Hepatocyte (in vitro differentiated cells): ENCODE measurements around the gene MUCL3. TPM values are rescaled to one million over a fixed set of nuclear protein-coding genes. Genes with fewer than 3 reads are reported as not detected.

Experiments used
- DNase-seq: peaks from one replicate; pipeline ENCODE4 v3.0.0-alpha.2; 2016; ENCODE audit warnings: low spot score
- H2AFZ ChIP-seq: fragments of 200-600 bp; sonication (generic); 2 replicates; pipeline ENCODE4 v1.6.0; 2016; ENCODE audit warnings: antibody characterized with exemption, mild to moderate bottlenecking
- H3K27ac ChIP-seq: fragments of 200-600 bp; sonication (generic); 2 replicates; pipeline ENCODE4 v1.5.1; 2016; ENCODE audit warnings: mild to moderate bottlenecking
- H3K27me3 ChIP-seq: fragments of 200-600 bp; sonication (generic); 2 replicates; pipeline ENCODE4 v1.6.1; 2016
- H3K36me3 ChIP-seq: fragments of 200-600 bp; sonication (generic); replicated peaks from 2 replicates; pipeline ENCODE4 v1.5.1; 2016; ENCODE audit warnings: low read depth; ENCODE audit not compliant: insufficient read depth
- H3K4me1 ChIP-seq: fragments of 200-600 bp; sonication (generic); 2 replicates; pipeline ENCODE4 v1.5.1; 2016; ENCODE audit warnings: mild to moderate bottlenecking, moderate library complexity; ENCODE audit not compliant: insufficient read depth
- H3K4me2 ChIP-seq: fragments of 200-600 bp; sonication (generic); 2 replicates; pipeline ENCODE4 v1.6.0; 2016
- H3K4me3 ChIP-seq: fragments of 200-600 bp; sonication (generic); 2 replicates; pipeline ENCODE4 v1.5.1; 2016; ENCODE audit warnings: mild to moderate bottlenecking
- H3K79me2 ChIP-seq: fragments of 200-600 bp; sonication (generic); 2 replicates; pipeline ENCODE4 v1.6.0; 2017; ENCODE audit warnings: mild to moderate bottlenecking
- H3K9me2 ChIP-seq: fragments of 200-600 bp; sonication (generic); replicated peaks from 2 replicates; pipeline ENCODE4 v1.6.0; 2017; ENCODE audit warnings: mild to moderate bottlenecking; ENCODE audit not compliant: insufficient read depth
- H3K9me3 ChIP-seq: fragments of 200-600 bp; sonication (generic); 2 replicates; pipeline ENCODE4 v1.5.1; 2016; ENCODE audit warnings: low read depth, mild to moderate bottlenecking
- H4K20me1 ChIP-seq: fragments of 200-600 bp; sonication (generic); 2 replicates; pipeline ENCODE4 v1.6.0; 2016; ENCODE audit warnings: mild to moderate bottlenecking; ENCODE audit not compliant: insufficient read depth, poor library complexity, severe bottlenecking
- CTCF ChIP-seq: fragments of 200-600 bp; sonication (generic); IDR thresholded peaks from 2 replicates; pipeline ENCODE4 v1.5.1; 2016; ENCODE audit warnings: antibody characterized with exemption, mild to moderate bottlenecking; ENCODE audit not compliant: poor library complexity
- EZH2 ChIP-seq: fragments of 200-600 bp; sonication (generic); IDR thresholded peaks from 2 replicates; pipeline ENCODE4 v1.6.1; 2016; ENCODE audit warnings: antibody characterized with exemption, mild to moderate bottlenecking, borderline replicate concordance
- EZH2phosphoT487 ChIP-seq: fragments of 200-600 bp; sonication (generic); IDR thresholded peaks from one replicate; pipeline ENCODE4 v1.6.1; 2018; ENCODE audit warnings: antibody characterized with exemption, mild to moderate bottlenecking, low read depth, moderate library complexity; ENCODE audit not compliant: unreplicated experiment, severe bottlenecking
- WGBS: methylation state at CpG from one replicate; pipeline ENCODE4 v1.1.6; 2016; ENCODE audit warnings: low lambda C conversion rate; ENCODE audit errors: missing lambda C conversion rate; 5-methylcytosine and 5-hydroxymethylcytosine counted together
- polyA plus RNA-seq: library from polyadenylated mRNA; unstranded; fragments of >200 nt; fragmentation: Nextera tagmentation; extraction: Ambion mirVana; gene quantifications from 2 replicates; pipeline ENCODE4 v1.2.1, GENCODE V29; 2016
- total RNA-seq: library from RNA; depleted of rRNA; stranded (reverse); fragments of >200 nt; gene quantifications from 2 replicates; pipeline ENCODE4 v1.2.3, GENCODE V29; 2014

MUCL3 gene
- total and polyA plus RNA-seq, 2 experiments from 2014 or later = 0.11 to 0.13 TPM

- no peak for TF ChIP-seq CTCF
- TF ChIP-seq EZH2phosphoT487 = no peak
- TF ChIP-seq EZH2 = no peak
- peak overlapping the region; percentile 75 for H2AFZ ChIP-seq
- peak overlapping the region; percentile 84 for H3K4me2 ChIP-seq
- H3K79me2 ChIP-seq = no peaks in the 10 kb centered on the region
- H3K9me2 ChIP-seq = no peaks in the 10 kb centered on the region
- H3K9me3 ChIP-seq = no peaks in the 10 kb centered on the region
- H3K4me3 ChIP-seq = no peak overlapping the region
- no peak for DNase-seq
- H3K36me3 ChIP-seq = no peaks in the 10 kb centered on the region
- WGBS = 71% methylated on average over 17 of the region's 17 CpGs
- no peaks in the 10 kb centered on the region for H4K20me1 ChIP-seq
- peaks cover 14% of the 10 kb centered on the region for H3K4me1 ChIP-seq
- peak overlapping the region; percentile 90 for H3K27ac ChIP-seq
- no peaks in the 10 kb centered on the region for H3K27me3 ChIP-seq
Observed at GRCh38 chr6:30914854-30915590, 25.8 kb upstream of the MUCL3 start.

DNA sequence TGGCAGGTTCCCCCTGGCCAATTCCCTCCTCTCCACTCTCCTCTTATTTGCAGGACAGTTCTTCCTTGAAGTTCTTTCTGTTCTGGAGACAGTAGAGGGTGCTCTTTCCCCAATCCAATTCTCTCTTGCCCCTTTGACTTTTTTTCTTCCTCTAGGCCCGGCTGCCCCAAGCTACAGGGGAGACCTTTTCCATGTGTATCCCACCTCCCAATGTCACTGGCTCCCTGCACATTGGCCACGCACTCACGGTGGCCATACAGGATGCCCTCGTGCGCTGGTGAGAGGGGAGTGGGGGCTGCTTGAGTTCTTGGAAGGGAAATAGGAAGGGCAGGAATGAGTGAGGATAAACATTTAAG, 25.2 kb upstream of the MUCL3 start:
- H2AFZ ChIP-seq = no peak overlapping the region
- no peaks in the 10 kb centered on the region for H3K27me3 ChIP-seq
- no peaks in the 10 kb centered on the region for H3K9me2 ChIP-seq
- no peaks in the 10 kb centered on the region for H3K36me3 ChIP-seq
- peak overlapping the region; percentile 84 for H3K4me2 ChIP-seq
- H3K4me1 ChIP-seq = peaks cover 14% of the 10 kb centered on the region
- 33% methylated on average over 5 of the region's 5 CpGs for WGBS
- H3K9me3 ChIP-seq = no peaks in the 10 kb centered on the region
- H3K27ac ChIP-seq = peak overlapping the region; percentile 90
- no peaks in the 10 kb centered on the region for H3K79me2 ChIP-seq
- H4K20me1 ChIP-seq = no peaks in the 10 kb centered on the region
- H3K4me3 ChIP-seq = no peak overlapping the region
- TF ChIP-seq EZH2phosphoT487 = no peak
- TF ChIP-seq CTCF = peak; percentile 69
- no peak for TF ChIP-seq EZH2
- DNase-seq = peak; percentile 74

- Histone ChIP-seq H3K9me3 (no peaks in the 10 kb centered on the region), H3K36me3 (no peaks in the 10 kb centered on the region), H3K9me2 (no peaks in the 10 kb centered on the region), H3K4me3 (no peak overlapping the region), H4K20me1 (no peaks in the 10 kb centered on the region), H3K27ac (no peak overlapping the region), H3K4me2 (no peak overlapping the region), H2AFZ (no peak overlapping the region), H3K4me1 (peaks cover 14% of the 10 kb centered on the region), H3K27me3 (no peaks in the 10 kb centered on the region), H3K79me2 (no peaks in the 10 kb centered on the region)
- no peak for TF ChIP-seq EZH2
- TF ChIP-seq EZH2phosphoT487 = no peak
- no peak for TF ChIP-seq CTCF
- 89% methylated on average over 7 of the region's 7 CpGs for WGBS
- no peak for DNase-seq
Observed at GRCh38 chr6:30917041-30917440, 23.7 kb upstream of the MUCL3 start.
